Activated CD8-positive, alpha-beta memory T cell treated with anti-CD3 and anti-CD28 coated beads, Interleukin-2, amount 50 U/mL, for 48 hours (primary cell): Measurements from ENCODE around the gene BRINP2.
"Not testable (repeated sequence)": the region's sequence is repeated elsewhere in the genome, so short reads cannot be mapped to it uniquely, and the experiment has no call there.

Experiments used
- DNase-seq: peaks from one replicate; pipeline ENCODE4 v3.0.0-alpha.2; 2020

Gene BRINP2

DNA sequence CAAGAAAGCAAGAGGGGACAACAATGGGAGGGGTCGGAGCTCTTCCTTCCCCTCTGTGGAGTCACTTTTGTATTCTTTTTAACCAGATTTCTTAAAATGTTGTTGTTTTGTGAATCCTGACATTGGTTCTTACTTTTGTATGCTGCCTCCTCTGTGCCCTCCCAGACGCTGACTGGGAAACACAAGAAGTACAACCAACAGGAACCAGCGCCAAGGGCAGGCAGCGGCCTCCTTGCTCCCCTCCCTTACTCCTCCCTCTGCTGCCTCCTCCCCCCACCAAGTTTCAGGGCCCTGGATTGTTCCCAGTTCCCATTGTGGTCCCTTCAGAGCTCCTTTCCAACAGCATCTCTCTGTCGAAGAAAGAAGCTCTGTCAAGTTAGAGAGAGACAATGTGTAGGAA, 111.1 kb downstream of the BRINP2 start:
- no peak for DNase-seq

DNA sequence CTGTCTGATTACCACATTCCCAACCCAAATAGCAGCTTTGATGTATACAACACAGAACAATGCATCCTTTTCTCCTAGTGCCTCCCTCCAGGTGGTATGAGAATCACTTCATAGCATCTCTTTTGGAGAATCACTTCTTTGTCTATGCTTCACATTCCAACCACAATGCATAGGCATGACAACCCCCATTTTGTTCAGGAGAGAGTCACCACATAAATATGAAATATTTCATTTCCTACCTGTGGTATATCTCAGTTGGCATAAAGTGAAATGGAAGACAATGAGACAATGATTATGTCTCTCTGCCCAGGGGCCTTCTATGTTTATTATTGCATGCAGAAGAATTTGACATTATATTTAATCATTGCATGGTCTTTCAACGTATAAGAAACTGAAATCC, 112.2 kb downstream of the BRINP2 start:
- no peak for DNase-seq

- no peak for DNase-seq
Measured at GRCh38 chr1:177283380-177283779, 112.6 kb downstream of the BRINP2 start.

DNA sequence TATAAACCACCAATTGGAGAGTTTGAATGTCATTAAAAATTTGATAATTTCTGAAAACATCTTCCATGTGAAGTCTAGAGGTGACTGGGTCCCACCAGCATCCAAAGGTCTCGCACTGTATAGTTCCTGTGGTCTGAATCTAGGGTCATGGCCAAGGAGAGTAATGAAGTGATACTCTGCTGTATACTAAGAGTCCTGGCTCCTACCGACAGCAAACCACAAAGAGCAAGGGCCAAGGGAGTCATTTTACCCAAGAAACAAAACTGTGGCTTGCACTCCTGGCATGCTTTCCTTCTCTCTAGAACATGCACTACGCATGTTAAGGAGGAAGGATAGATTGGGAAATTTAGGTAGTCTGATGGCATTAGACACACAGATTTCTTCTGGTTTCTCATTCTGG, 115.6 kb downstream of the BRINP2 start:
- DNase-seq: no peak

DNA sequence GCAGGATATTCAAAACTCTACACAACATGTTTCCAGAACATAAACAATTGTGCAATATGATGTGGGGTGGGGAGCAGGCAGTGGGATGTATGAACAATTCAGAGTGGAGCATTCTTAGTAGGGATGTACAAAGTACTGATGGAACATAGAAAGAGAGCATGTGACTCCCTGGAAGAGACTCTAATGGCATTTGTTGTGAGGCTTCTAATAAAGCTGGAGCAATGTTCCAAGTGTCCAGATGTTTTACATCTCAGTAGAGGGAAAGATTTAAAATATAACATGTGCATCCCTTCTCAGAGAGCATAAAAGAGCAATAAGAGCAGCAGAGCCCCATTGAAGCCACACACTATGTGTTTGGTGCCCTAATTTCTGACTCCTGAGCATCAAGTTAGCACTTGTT, 116.5 kb downstream of the BRINP2 start:
- DNase-seq: no peak

DNA sequence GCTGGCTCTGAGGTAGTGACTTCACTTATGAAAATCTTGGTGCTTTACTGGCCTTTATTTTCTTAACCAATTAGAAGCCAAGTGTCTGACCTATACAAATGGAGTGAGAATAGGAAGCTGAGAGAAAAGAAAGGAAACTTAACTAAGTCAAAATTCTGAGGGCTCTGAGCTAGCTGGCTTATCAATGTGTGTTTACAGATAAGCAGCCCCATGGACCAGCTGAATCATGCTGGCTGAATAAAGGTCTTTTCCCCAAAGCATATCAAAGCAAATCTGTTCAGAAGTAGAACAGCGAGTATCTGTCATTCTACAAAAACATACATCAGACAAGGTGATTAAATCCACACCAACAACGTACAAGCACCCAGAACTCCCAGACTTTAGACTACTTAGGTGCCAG, 117.2 kb downstream of the BRINP2 start:
- no peak for DNase-seq

DNA sequence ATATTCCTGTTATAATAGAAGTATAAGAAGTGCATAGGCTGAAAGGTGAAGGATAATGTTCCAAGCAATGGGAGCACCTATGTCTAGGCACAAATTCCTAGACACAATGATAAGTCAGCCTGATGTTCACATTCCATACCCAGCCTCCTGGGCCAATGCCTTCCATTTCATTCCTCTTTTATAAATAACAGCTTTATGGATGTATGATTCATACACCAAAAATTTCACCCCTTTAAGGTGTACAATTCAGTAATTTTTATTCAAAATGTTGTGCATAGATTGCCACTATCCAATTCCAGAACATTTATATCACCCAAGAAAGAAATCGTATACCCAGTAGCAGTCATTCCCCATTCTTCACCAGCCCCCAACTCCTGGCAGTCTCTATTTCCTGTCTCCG, 118.8 kb downstream of the BRINP2 start:
- DNase-seq: no peak

GRCh38 chr1:177300431-177300830, 129.7 kb downstream of the BRINP2 start:
- DNase-seq: no peak

- no peak for DNase-seq
Measured at GRCh38 chr1:177301425-177302124, 130.8 kb downstream of the BRINP2 start.

DNA sequence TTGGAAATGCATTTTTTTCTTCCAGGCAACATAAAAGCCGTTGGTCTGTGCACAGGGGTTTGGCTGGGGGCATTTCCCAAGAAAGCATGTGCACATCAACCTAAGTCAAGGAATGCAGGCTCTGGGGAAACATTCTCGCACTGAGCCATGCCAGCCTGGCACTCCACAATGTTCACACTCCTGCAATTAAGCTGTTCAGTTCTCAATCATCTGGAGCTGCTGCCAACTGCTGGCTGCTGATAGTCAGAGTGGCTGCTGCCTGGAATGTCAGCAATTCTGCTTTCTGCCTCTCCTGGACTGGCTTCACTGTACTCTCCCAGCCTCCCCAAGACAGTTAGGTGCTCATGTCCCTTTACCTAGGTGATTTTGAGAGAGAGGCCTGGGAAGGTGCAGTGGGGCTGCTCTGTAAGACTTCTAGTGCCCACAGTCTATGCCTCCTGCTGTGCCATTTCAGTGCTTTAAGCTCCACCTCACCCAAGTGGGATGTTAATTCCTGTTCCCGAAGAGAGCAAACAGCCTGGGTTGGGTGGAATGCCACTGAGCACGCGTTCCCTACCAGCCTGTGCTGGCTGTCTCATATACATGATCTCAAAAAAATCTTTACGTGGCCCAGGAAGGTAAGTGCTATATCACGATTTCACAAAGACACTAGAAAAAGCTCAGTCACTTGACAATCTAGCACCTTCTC, 131.7 kb downstream of the BRINP2 start:
- DNase-seq: no peak

DNA sequence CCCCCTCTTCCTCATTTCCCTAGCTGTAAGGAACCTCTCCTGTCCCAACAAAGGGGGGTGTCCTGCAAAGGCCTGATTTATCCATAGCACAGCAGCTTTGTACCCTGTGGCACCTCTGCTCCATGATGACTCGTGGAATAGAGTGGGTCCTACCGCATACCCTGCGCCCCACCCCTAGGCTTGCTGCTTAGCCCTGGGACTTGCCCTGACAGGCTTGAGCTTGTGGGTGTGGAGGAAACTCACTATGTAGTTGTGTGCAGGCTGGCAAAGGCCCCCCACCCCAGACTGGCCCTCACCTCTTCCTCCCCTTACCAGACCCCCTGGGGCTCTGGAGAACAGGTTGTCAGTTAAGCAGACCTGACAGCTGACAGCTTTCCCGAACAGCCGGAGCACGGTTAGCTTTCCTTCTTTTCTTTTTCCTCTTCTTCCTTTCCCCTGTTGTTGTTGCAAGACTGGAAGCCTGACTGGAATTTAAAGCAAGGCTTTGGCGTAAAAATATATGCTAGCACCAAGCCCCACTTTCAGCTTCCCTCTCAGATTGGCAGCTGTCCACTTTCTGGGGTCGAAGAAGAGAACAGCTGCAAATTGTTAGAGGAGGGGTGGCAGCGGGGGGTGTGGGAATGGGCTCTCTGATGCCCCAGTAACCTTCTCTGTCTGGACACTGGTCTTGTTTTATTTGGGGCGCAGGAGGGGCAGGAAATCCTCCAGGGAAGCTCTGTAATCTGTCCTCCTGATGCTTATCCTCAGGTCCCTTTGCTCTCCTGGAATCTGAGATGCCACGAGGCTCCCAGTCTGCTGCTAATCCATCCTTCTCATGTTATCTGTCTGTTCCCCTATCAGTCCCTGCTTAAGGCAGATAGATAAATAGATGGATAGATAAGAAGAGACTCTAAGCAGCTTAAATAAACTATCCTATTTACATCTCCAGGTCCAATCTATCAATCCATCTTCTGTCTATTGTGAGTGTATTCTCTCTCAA, 134.6 kb downstream of the BRINP2 start:
- no peak for DNase-seq

DNA sequence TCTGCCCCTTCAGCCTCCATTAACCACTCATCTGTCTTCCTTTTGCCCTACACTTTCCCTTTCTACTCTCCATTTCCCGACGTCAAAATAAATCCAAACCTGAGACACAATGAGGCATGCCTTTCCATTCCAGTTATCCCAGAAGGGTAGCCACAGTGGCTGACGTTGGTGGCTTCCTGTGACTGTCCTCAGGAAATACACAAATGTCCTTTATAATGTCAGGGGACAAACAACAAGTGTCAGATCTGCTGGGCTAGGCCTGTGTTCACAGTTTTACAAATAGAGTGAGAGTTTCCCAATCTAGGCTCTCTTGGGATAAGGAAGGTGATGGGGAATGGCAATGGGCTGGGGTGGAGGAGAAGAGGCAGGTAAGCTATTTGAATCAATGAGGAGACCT, 135.3 kb downstream of the BRINP2 start:
- no peak for DNase-seq

- no peak for DNase-seq
Measured at GRCh38 chr1:177306981-177307380, 136.2 kb downstream of the BRINP2 start.

DNA sequence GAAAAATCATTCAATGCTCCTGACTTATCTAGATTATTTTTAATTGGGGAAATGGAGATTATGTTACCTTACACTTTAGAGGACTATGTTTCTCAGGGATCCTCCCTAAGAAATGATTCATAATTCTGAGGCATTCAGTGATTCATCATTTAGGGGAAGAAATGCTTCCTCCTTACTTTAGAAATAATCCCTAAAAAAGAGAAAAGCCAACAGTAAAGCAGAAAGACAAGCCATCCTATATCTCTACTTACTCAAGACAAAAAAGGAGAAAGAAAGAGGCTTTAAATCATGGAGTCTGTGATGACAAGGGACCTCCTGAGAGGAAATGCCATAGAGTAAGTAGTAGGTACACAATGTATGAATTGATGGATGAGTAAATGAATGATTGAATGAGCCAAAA, 137.0 kb downstream of the BRINP2 start:
- DNase-seq: no peak

- DNase-seq: no peak
Measured at GRCh38 chr1:177309880-177310279, 139.1 kb downstream of the BRINP2 start.

GRCh38 chr1:177310326-177310725, 139.6 kb downstream of the BRINP2 start:
- no peak for DNase-seq

DNA sequence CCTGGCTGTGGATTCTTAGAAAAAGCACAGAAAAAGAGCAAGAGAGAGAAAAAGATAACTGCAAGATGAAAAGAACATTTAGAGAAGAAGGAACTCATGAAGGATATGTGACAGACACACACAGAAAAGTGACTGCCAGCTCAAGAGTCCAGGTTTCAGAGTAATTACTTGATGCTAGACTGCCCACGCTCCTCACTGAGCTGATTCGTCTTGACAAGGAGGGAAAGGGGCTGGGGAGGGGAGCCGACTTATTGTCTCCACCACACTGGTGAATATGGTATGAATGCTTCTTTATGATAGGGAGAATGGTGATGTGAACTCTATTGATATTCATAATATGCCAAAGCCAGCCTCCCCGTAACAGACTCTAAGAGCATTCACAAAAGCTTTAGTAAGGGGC, 140.4 kb downstream of the BRINP2 start:
- no peak for DNase-seq

- DNase-seq: no peak
Measured at GRCh38 chr1:177311586-177311985, 140.8 kb downstream of the BRINP2 start.

DNA sequence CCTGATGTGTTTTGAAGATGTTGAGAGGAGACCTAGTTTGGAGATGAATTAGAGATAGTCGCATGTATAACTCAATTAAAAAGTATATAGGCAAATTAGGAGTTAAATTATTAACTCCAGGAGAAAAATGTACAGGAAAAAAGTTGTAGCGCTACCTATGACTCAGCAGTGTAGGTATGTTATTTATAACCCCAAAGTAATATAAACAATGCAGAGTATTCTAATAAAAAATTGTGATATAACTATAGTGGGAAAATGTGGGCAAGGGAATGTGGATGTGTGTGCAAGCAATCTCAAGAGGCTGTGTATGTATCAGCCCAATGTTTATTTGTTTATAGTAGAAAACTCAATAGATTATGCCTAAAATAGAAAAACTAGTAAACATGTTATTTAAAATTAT, 144.5 kb downstream of the BRINP2 start:
- DNase-seq: no peak

- DNase-seq: no peak
Measured at GRCh38 chr1:177315761-177316160, 145.0 kb downstream of the BRINP2 start.

DNA sequence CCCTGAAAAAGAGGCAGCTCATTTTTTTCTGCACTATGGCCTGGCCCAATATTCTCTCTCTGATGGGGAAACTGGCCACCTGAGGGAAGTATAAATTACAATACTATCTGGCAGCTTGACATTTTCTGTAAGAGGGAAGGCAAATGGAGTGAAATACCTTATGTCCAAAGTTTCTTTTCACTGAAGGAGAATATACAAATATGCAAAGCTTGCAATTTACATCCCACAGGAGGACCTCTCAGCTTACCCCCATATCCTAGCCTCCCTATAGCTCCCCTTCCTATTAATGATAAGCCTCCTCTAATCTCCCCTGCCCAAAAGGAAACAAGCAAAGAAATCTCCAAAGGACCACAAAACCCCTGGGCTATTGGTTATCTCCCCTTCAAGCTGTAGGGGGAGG, 150.7 kb downstream of the BRINP2 start:
- not testable (repeated sequence) for DNase-seq

- DNase-seq: no peak
Measured at GRCh38 chr1:177328251-177328650, 157.5 kb downstream of the BRINP2 start.

GRCh38 chr1:177329871-177330270, 159.1 kb downstream of the BRINP2 start:
- no peak for DNase-seq
